Karpas-422 (cell line): ENCODE data around the gene ZMIZ1. TPM values are rescaled to one million over a fixed set of nuclear protein-coding genes. Genes with fewer than 3 reads are reported as not detected.
A peak's percentile ranks its signal among the peaks of the same experiment; 100 is the strongest.

Experiments
- DNase-seq: peaks from one replicate; pipeline ENCODE4 v3.0.0-alpha.2; 2015
- H2AFZ ChIP-seq: fragments of 200-600 bp; sonication (generic); 2 replicates; pipeline ENCODE4 v1.6.1; 2014; ENCODE audit warnings: antibody characterized with exemption, low read length, mixed read lengths
- H3K27ac ChIP-seq: fragments of 200-600 bp; sonication (generic); 2 replicates; pipeline ENCODE4 v1.5.1; 2014; ENCODE audit warnings: mild to moderate bottlenecking, low read length, moderate library complexity
- H3K27me3 ChIP-seq: fragments of 200-600 bp; sonication (generic); 2 replicates; pipeline ENCODE4 v1.6.1; 2014; ENCODE audit warnings: low read length, mixed read lengths
- H3K36me3 ChIP-seq: fragments of 200-600 bp; sonication (generic); 2 replicates; pipeline ENCODE4 v1.6.1; 2014; ENCODE audit warnings: low read length, mixed read lengths; ENCODE audit not compliant: insufficient read depth
- H3K4me1 ChIP-seq: fragments of 200-600 bp; sonication (generic); 2 replicates; pipeline ENCODE4 v1.6.1; 2014; ENCODE audit warnings: mild to moderate bottlenecking, low read length, mixed read lengths
- H3K4me2 ChIP-seq: fragments of 200-600 bp; sonication (generic); 2 replicates; pipeline ENCODE4 v1.6.1; 2014; ENCODE audit warnings: low read length, low read depth, mild to moderate bottlenecking; ENCODE audit not compliant: poor library complexity, severe bottlenecking
- H3K4me3 ChIP-seq: fragments of 200-600 bp; sonication (generic); 2 replicates; pipeline ENCODE4 v1.5.1; 2014; ENCODE audit warnings: mild to moderate bottlenecking, antibody characterized with exemption, low read length, mixed read lengths
- H3K79me2 ChIP-seq: fragments of 200-600 bp; sonication (generic); 2 replicates; pipeline ENCODE4 v1.6.1; 2014; ENCODE audit warnings: mild to moderate bottlenecking, low read length, mixed read lengths
- H3K9ac ChIP-seq: fragments of 200-600 bp; sonication (generic); 2 replicates; pipeline ENCODE4 v1.6.0; 2014; ENCODE audit warnings: low read length
- H3K9me2 ChIP-seq: fragments of 200-600 bp; sonication (generic), shearing (Covaris generic); replicated peaks from 2 replicates; pipeline ENCODE4 v1.6.0; 2014; ENCODE audit warnings: mild to moderate bottlenecking, low read length, moderate library complexity; ENCODE audit not compliant: insufficient read depth
- H3K9me3 ChIP-seq: fragments of 300-700, 200-600 bp; sonication (generic); 2 replicates; pipeline ENCODE4 v1.6.1; 2014; ENCODE audit warnings: low read length, mixed read lengths
- H4K20me1 ChIP-seq: fragments of 200-600 bp; sonication (generic); 2 replicates; pipeline ENCODE4 v1.6.1; 2014; ENCODE audit warnings: mild to moderate bottlenecking, antibody characterized with exemption, low read length, low read depth; ENCODE audit not compliant: insufficient read depth
- total RNA-seq: library from RNA; depleted of rRNA; stranded (reverse); fragments of >200 nt; shearing (Covaris generic); gene quantifications from 2 replicates; pipeline ENCODE4 v1.2.3, GENCODE V29; 2014; ENCODE audit warnings: low replicate concordance

ZMIZ1 gene
- total RNA-seq, 1 experiment from 2014 or later: 73.1 TPM

- Histone ChIP-seq H3K79me2 (no peaks in the 10 kb centered on the region), H3K4me3 (peak overlapping the region; percentile 47), H3K27me3 (no peaks in the 10 kb centered on the region; the same call in 1 of the 2 replicates), H3K4me2 (peak overlapping the region; percentile 68), H3K9me2 (no peaks in the 10 kb centered on the region), H2AFZ (no peak overlapping the region), H3K27ac (no peak overlapping the region), H3K36me3 (no peaks in the 10 kb centered on the region), H4K20me1 (no peaks in the 10 kb centered on the region), H3K9me3 (no peaks in the 10 kb centered on the region), H3K9ac (peak overlapping the region; percentile 38), H3K4me1 (peaks cover 18% of the 10 kb centered on the region)
- peak; percentile 86 for DNase-seq
Observed at GRCh38 chr10:79022565-79023230, 46.1 kb upstream of the ZMIZ1 start.

- no peaks in the 10 kb centered on the region for H3K36me3 ChIP-seq
- DNase-seq: peak; percentile 80
- H3K27me3 ChIP-seq: no peaks in the 10 kb centered on the region; the same call in 1 of the 2 replicates
- peak overlapping the region; percentile 68 for H3K4me2 ChIP-seq
- H3K9me3 ChIP-seq: no peaks in the 10 kb centered on the region
- H3K79me2 ChIP-seq: no peaks in the 10 kb centered on the region
- H3K9me2 ChIP-seq: no peaks in the 10 kb centered on the region
- H3K4me1 ChIP-seq: peaks cover 18% of the 10 kb centered on the region
- H4K20me1 ChIP-seq: no peaks in the 10 kb centered on the region
- peak overlapping the region; percentile 47 for H3K4me3 ChIP-seq
- no peak overlapping the region for H2AFZ ChIP-seq
- no peak overlapping the region for H3K27ac ChIP-seq
- H3K9ac ChIP-seq: peak overlapping the region; percentile 38
Observed at GRCh38 chr10:79023240-79024162, 45.3 kb upstream of the ZMIZ1 start.

GRCh38 chr10:79024296-79024695, 44.5 kb upstream of the ZMIZ1 start:
- H2AFZ ChIP-seq: no peak overlapping the region
- H3K27ac ChIP-seq: no peak overlapping the region
- no peak for DNase-seq
- no peak overlapping the region for H3K4me2 ChIP-seq
- peaks cover 18% of the 10 kb centered on the region for H3K4me1 ChIP-seq
- no peak overlapping the region for H3K4me3 ChIP-seq
- H3K9me2 ChIP-seq: no peaks in the 10 kb centered on the region
- no peaks in the 10 kb centered on the region for H3K9me3 ChIP-seq
- H3K79me2 ChIP-seq: no peaks in the 10 kb centered on the region
- no peak overlapping the region for H3K9ac ChIP-seq
- H3K36me3 ChIP-seq: no peaks in the 10 kb centered on the region
- H3K27me3 ChIP-seq: no peaks in the 10 kb centered on the region; the same call in 1 of the 2 replicates
- no peaks in the 10 kb centered on the region for H4K20me1 ChIP-seq

GRCh38 chr10:79024720-79025198, 44.0 kb upstream of the ZMIZ1 start:
- Histone ChIP-seq H4K20me1 (no peaks in the 10 kb centered on the region), H3K9ac (no peak overlapping the region), H3K4me2 (no peak overlapping the region), H3K4me3 (no peak overlapping the region), H2AFZ (no peak overlapping the region), H3K36me3 (no peaks in the 10 kb centered on the region), H3K4me1 (peaks cover 18% of the 10 kb centered on the region), H3K9me2 (no peaks in the 10 kb centered on the region), H3K79me2 (no peaks in the 10 kb centered on the region), H3K27ac (no peak overlapping the region), H3K9me3 (no peaks in the 10 kb centered on the region), H3K27me3 (no peaks in the 10 kb centered on the region; the same call in 1 of the 2 replicates)
- no peak for DNase-seq

GRCh38 chr10:79025199-79025832, 43.5 kb upstream of the ZMIZ1 start:
- H3K79me2 ChIP-seq: no peaks in the 10 kb centered on the region
- no peaks in the 10 kb centered on the region for H4K20me1 ChIP-seq
- H3K9me3 ChIP-seq: no peaks in the 10 kb centered on the region
- H3K27ac ChIP-seq: no peak overlapping the region
- no peak for DNase-seq
- no peak overlapping the region for H3K4me3 ChIP-seq
- H2AFZ ChIP-seq: no peak overlapping the region
- no peaks in the 10 kb centered on the region; the same call in 1 of the 2 replicates for H3K27me3 ChIP-seq
- no peak overlapping the region for H3K4me2 ChIP-seq
- no peaks in the 10 kb centered on the region for H3K9me2 ChIP-seq
- no peak overlapping the region for H3K9ac ChIP-seq
- peaks cover 18% of the 10 kb centered on the region for H3K4me1 ChIP-seq
- H3K36me3 ChIP-seq: no peaks in the 10 kb centered on the region

- no peak for DNase-seq
Observed at GRCh38 chr10:79026341-79026761, 42.4 kb upstream of the ZMIZ1 start.

GRCh38 chr10:79026806-79027146, 42.0 kb upstream of the ZMIZ1 start:
- Histone ChIP-seq H3K27ac (no peak overlapping the region), H3K36me3 (no peaks in the 10 kb centered on the region), H3K79me2 (no peaks in the 10 kb centered on the region), H3K9me2 (no peaks in the 10 kb centered on the region), H3K27me3 (no peaks in the 10 kb centered on the region; the same call in 1 of the 2 replicates), H3K9ac (no peak overlapping the region), H3K4me3 (no peak overlapping the region), H2AFZ (no peak overlapping the region), H3K4me2 (no peak overlapping the region), H3K9me3 (no peaks in the 10 kb centered on the region), H4K20me1 (no peaks in the 10 kb centered on the region), H3K4me1 (peaks cover 18% of the 10 kb centered on the region)
- no peak for DNase-seq

More at GRCh38 chr10:79026341-79026761, 42.4 kb upstream of the ZMIZ1 start:
- no peaks in the 10 kb centered on the region for H3K36me3 ChIP-seq
- no peaks in the 10 kb centered on the region for H3K9me2 ChIP-seq
- H4K20me1 ChIP-seq: no peaks in the 10 kb centered on the region
- H3K9me3 ChIP-seq: no peaks in the 10 kb centered on the region
- no peak overlapping the region for H2AFZ ChIP-seq
- no peaks in the 10 kb centered on the region for H3K79me2 ChIP-seq
- H3K9ac ChIP-seq: no peak overlapping the region
- peaks cover 18% of the 10 kb centered on the region for H3K4me1 ChIP-seq
- H3K4me2 ChIP-seq: no peak overlapping the region
- H3K27ac ChIP-seq: no peak overlapping the region
- no peaks in the 10 kb centered on the region; the same call in 1 of the 2 replicates for H3K27me3 ChIP-seq
- no peak overlapping the region for H3K4me3 ChIP-seq
